Suprapubic skin (tissue), 4 donors: ENCODE measurements around the gene TMEM212. TPM values are rescaled to one million over a fixed set of nuclear protein-coding genes. Genes with fewer than 3 reads are reported as not detected.

Experiments
- DNase-seq, 2 donors: peaks; one replicate each; pipeline ENCODE4 v3.0.0-alpha.2; 2019; ENCODE audit warnings: low spot score in 2 of 2
- H3K27ac ChIP-seq: fragments of 200-600 bp; sonication (generic); one replicate; pipeline ENCODE4 v1.5.1; 2019
- H3K27me3 ChIP-seq: fragments of 200-600 bp; sonication (generic); one replicate; pipeline ENCODE4 v1.5.1; 2019
- H3K36me3 ChIP-seq: fragments of 200-600 bp; sonication (generic); one replicate; pipeline ENCODE4 v1.5.1; 2019
- H3K4me1 ChIP-seq: fragments of 200-600 bp; sonication (generic); one replicate; pipeline ENCODE4 v1.5.1; 2019
- H3K4me3 ChIP-seq: fragments of 200-600 bp; sonication (generic); one replicate; pipeline ENCODE4 v1.5.1; 2019; ENCODE audit warnings: mild to moderate bottlenecking
- H3K9me3 ChIP-seq: fragments of 200-600 bp; sonication (generic); one replicate; pipeline ENCODE4 v1.5.1; 2019
- CTCF ChIP-seq, 2 donors: fragments of 200-600 bp in 1 of 2; fragments of 450-650 bp in 1 of 2; sonication (generic) in 1 of 2; IDR thresholded peaks; one replicate each; pipeline ENCODE4 v1.5.1; 2016 to 2019; ENCODE audit warnings: antibody characterized with exemption in 2 of 2, mild to moderate bottlenecking in 1 of 2, moderate library complexity in 1 of 2
- EP300 ChIP-seq: sonication (generic); formaldehyde crosslinking; IDR thresholded peaks from one replicate; pipeline ENCODE4 v1.6.1; 2017; ENCODE audit warnings: antibody characterized with exemption
- POLR2A ChIP-seq, 2 donors: fragments of 450-650 bp; IDR thresholded peaks; one replicate each; pipeline ENCODE4 v1.6.1; 2017; ENCODE audit warnings: antibody characterized with exemption in 2 of 2, mild to moderate bottlenecking in 2 of 2, moderate library complexity in 2 of 2
- POLR2AphosphoS5 ChIP-seq, 3 donors: sonication (generic); formaldehyde crosslinking; IDR thresholded peaks; one replicate each; pipeline ENCODE4 v1.6.1; 2017; ENCODE audit warnings: antibody characterized with exemption in 3 of 3
- WGBS: methylation state at CpG from one replicate; pipeline ENCODE4 v1.1.5; 2018; 5-methylcytosine and 5-hydroxymethylcytosine counted together
- total RNA-seq, 4 donors: library from RNA; depleted of rRNA; stranded (reverse); fragments of >200 nt; gene quantifications; one replicate each; pipeline ENCODE4 v1.1.0, GENCODE V29; 2016

Gene TMEM212
- total RNA-seq, 4 donors from 2014 or later: not detected

- H3K36me3 ChIP-seq: no peaks in the 10 kb centered on the region
- H3K27ac ChIP-seq: no peak overlapping the region
- no peaks in the 10 kb centered on the region for H3K27me3 ChIP-seq
- no peaks in the 10 kb centered on the region for H3K9me3 ChIP-seq
- WGBS: 84% methylated on average over 6 of the region's 6 CpGs
- TF ChIP-seq POLR2A (IDR thresholded peaks at IDR 0.05) (no peak), POLR2AphosphoS5 (IDR thresholded peaks at IDR 0.05) (no peak), EP300 (no peak), CTCF (IDR thresholded peaks at IDR 0.05) (no peak)
- no peak overlapping the region for H3K4me3 ChIP-seq
- DNase-seq: no peak
- H3K4me1 ChIP-seq: no peaks in the 10 kb centered on the region
Measured at GRCh38 chr3:171847133-171847532, 4.0 kb downstream of the TMEM212 start.

GRCh38 chr3:171847595-171848259 lies 4.6 kb downstream of the TMEM212 start:
- DNase-seq: no peak
- Histone ChIP-seq H3K4me3 (no peak overlapping the region), H3K36me3 (no peaks in the 10 kb centered on the region), H3K27ac (no peak overlapping the region), H3K4me1 (no peaks in the 10 kb centered on the region), H3K9me3 (no peaks in the 10 kb centered on the region), H3K27me3 (no peaks in the 10 kb centered on the region)
- WGBS: 88% methylated on average over 3 of the region's 3 CpGs
- TF ChIP-seq EP300 (no peak), POLR2A (IDR thresholded peaks at IDR 0.05) (no peak), CTCF (IDR thresholded peaks at IDR 0.05) (no peak), POLR2AphosphoS5 (IDR thresholded peaks at IDR 0.05) (no peak)

- Histone ChIP-seq H3K4me1 (no peaks in the 10 kb centered on the region), H3K27ac (no peak overlapping the region), H3K27me3 (no peaks in the 10 kb centered on the region), H3K4me3 (no peak overlapping the region), H3K9me3 (peaks cover 5% of the 10 kb centered on the region), H3K36me3 (no peaks in the 10 kb centered on the region)
- no peak for DNase-seq
- WGBS: 88% methylated on average over 6 of the region's 6 CpGs
- TF ChIP-seq EP300: no peak
- no peak for TF ChIP-seq POLR2A (IDR thresholded peaks at IDR 0.05)
- TF ChIP-seq CTCF (IDR thresholded peaks at IDR 0.05): no peak
- no peak for TF ChIP-seq POLR2AphosphoS5 (IDR thresholded peaks at IDR 0.05)
Measured at GRCh38 chr3:171849617-171850319, 6.6 kb downstream of the TMEM212 start.

- peaks cover 6% of the 10 kb centered on the region for H3K9me3 ChIP-seq
- TF ChIP-seq POLR2A (IDR thresholded peaks at IDR 0.05) (no peak), CTCF (IDR thresholded peaks at IDR 0.05) (no peak), POLR2AphosphoS5 (IDR thresholded peaks at IDR 0.05) (no peak), EP300 (no peak)
- H3K36me3 ChIP-seq: no peaks in the 10 kb centered on the region
- WGBS: 65% methylated on average over 6 of the region's 6 CpGs
- no peaks in the 10 kb centered on the region for H3K27me3 ChIP-seq
- no peak for DNase-seq
- H3K4me3 ChIP-seq: no peak overlapping the region
- no peaks in the 10 kb centered on the region for H3K4me1 ChIP-seq
- no peak overlapping the region for H3K27ac ChIP-seq
Measured at GRCh38 chr3:171850320-171850959, 7.3 kb downstream of the TMEM212 start.
